Osteoblast (primary cell): ENCODE measurements around the gene PRELP. TPM values are rescaled to one million over a fixed set of nuclear protein-coding genes. Genes with fewer than 3 reads are reported as not detected.

ENCODE experiments used
- DNase-seq: peaks from one replicate; pipeline ENCODE4 v3.0.0; 2011; ENCODE audit warnings: low spot score, mixed read lengths; ENCODE audit not compliant: insufficient read length; ENCODE audit errors: missing footprints
- H2AFZ ChIP-seq: 2 replicates; pipeline ENCODE4 v1.6.0; 2011; ENCODE audit warnings: mild to moderate bottlenecking, low read length
- H3K27ac ChIP-seq: 2 replicates; pipeline ENCODE4 v1.5.1; 2011; ENCODE audit warnings: mild to moderate bottlenecking, low read depth, low read length, moderate library complexity
- H3K27me3 ChIP-seq: 2 replicates; pipeline ENCODE4 v1.6.0; 2012; ENCODE audit warnings: mild to moderate bottlenecking, control low read depth, inconsistent platforms, low read length, moderate library complexity; ENCODE audit not compliant: insufficient read depth
- H3K36me3 ChIP-seq: 2 replicates; pipeline ENCODE4 v1.5.1; 2011; ENCODE audit warnings: mild to moderate bottlenecking, low read length, control low read depth, moderate library complexity; ENCODE audit not compliant: insufficient read depth
- H3K4me1 ChIP-seq: 2 replicates; pipeline ENCODE4 v1.5.1; 2011; ENCODE audit warnings: mild to moderate bottlenecking, low read length, control low read depth, moderate library complexity; ENCODE audit not compliant: insufficient read depth
- H3K4me2 ChIP-seq: 2 replicates; pipeline ENCODE4 v1.6.0; 2011; ENCODE audit warnings: mild to moderate bottlenecking, low read length; ENCODE audit not compliant: insufficient read depth
- H3K4me3 ChIP-seq: fragments of 200-600 bp; sonication (generic); 3 replicates; pipeline ENCODE4 v1.5.1; 2012; ENCODE audit warnings: mild to moderate bottlenecking, low read length, inconsistent platforms; ENCODE audit not compliant: insufficient read depth
- H3K79me2 ChIP-seq: 2 replicates; pipeline ENCODE4 v1.6.0; 2012; ENCODE audit warnings: mild to moderate bottlenecking, low read length, control low read depth, inconsistent platforms; ENCODE audit not compliant: insufficient read depth
- H3K9me3 ChIP-seq: 2 replicates; pipeline ENCODE4 v1.5.1; 2011; ENCODE audit warnings: low read depth, low read length, control low read depth
- H4K20me1 ChIP-seq: 2 replicates; pipeline ENCODE4 v1.6.0; 2012; ENCODE audit warnings: mild to moderate bottlenecking, low read length, control low read depth; ENCODE audit not compliant: insufficient read depth
- total RNA-seq: library from RNA; depleted of rRNA; stranded (reverse); fragments of >200 nt; gene quantifications from 2 replicates; pipeline ENCODE4 v1.2.3, GENCODE V29; 2012
- TF ChIP-seq, protein P1 (sequence below): IDR thresholded peaks from 2 replicates; pipeline ENCODE4 v1.5.1; 2011; ENCODE audit warnings: mild to moderate bottlenecking, low read depth, low read length, moderate library complexity; ENCODE audit errors: extremely low read depth

PRELP gene
- total RNA-seq, 1 donor: 0.36 TPM

DNA sequence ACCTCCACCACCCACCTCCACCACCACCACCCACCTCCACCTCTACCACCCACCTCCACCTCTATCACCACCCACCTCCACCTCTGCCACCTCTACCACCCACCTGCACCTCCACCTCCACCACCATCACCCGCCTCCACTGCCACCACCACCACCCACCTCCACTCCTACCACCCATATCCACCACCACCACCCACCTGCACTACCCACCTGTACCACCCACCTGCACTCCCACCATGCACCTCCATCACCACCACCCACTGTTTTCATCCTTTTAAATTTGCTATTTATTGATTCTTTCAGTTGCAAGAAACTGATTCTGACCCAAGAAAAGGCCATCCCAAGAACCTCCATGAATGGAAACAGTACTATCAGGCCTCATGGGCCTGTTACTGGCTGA lies 24.7 kb downstream of the PRELP start:
- no peak overlapping the region for H2AFZ ChIP-seq
- H3K4me2 ChIP-seq: no peak overlapping the region
- no peak overlapping the region for H3K4me3 ChIP-seq
- H3K79me2 ChIP-seq: no peaks in the 10 kb centered on the region
- TF ChIP-seq, protein P1, sequence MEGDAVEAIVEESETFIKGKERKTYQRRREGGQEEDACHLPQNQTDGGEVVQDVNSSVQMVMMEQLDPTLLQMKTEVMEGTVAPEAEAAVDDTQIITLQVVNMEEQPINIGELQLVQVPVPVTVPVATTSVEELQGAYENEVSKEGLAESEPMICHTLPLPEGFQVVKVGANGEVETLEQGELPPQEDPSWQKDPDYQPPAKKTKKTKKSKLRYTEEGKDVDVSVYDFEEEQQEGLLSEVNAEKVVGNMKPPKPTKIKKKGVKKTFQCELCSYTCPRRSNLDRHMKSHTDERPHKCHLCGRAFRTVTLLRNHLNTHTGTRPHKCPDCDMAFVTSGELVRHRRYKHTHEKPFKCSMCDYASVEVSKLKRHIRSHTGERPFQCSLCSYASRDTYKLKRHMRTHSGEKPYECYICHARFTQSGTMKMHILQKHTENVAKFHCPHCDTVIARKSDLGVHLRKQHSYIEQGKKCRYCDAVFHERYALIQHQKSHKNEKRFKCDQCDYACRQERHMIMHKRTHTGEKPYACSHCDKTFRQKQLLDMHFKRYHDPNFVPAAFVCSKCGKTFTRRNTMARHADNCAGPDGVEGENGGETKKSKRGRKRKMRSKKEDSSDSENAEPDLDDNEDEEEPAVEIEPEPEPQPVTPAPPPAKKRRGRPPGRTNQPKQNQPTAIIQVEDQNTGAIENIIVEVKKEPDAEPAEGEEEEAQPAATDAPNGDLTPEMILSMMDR: no peak
- no peaks in the 10 kb centered on the region for H4K20me1 ChIP-seq
- H3K4me1 ChIP-seq: peaks cover 6% of the 10 kb centered on the region
- H3K9me3 ChIP-seq: no peaks in the 10 kb centered on the region
- no peak for DNase-seq
- no peaks in the 10 kb centered on the region for H3K36me3 ChIP-seq
- H3K27ac ChIP-seq: no peak overlapping the region
- no peaks in the 10 kb centered on the region for H3K27me3 ChIP-seq

DNA sequence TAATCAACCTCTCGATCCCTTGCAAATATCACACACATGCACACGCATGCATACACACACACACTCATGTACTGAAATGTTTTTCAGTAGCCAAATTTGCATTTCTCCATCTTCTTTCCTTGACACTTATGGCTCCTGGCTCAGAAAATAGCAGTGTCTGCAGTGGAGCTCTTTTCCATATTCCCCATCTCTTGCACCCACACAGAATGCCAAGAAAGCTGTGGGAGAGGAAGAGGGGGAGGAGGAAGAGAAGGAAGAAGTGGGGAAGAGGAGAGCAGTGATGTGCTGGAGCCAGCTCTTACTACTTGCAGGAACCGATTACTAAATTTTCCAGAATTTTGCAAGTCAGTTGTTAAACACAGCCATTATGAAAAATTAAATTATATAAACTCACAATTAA lies 28.2 kb downstream of the PRELP start:
- Histone ChIP-seq H3K4me1 (peaks cover 20% of the 10 kb centered on the region), H2AFZ (no peak overlapping the region), H3K4me3 (no peak overlapping the region), H3K9me3 (no peaks in the 10 kb centered on the region), H3K79me2 (no peaks in the 10 kb centered on the region), H4K20me1 (no peaks in the 10 kb centered on the region), H3K36me3 (no peaks in the 10 kb centered on the region), H3K27me3 (no peaks in the 10 kb centered on the region), H3K4me2 (no peak overlapping the region), H3K27ac (no peak overlapping the region)
- no peak for DNase-seq
- TF ChIP-seq, protein P1: no peak

DNA sequence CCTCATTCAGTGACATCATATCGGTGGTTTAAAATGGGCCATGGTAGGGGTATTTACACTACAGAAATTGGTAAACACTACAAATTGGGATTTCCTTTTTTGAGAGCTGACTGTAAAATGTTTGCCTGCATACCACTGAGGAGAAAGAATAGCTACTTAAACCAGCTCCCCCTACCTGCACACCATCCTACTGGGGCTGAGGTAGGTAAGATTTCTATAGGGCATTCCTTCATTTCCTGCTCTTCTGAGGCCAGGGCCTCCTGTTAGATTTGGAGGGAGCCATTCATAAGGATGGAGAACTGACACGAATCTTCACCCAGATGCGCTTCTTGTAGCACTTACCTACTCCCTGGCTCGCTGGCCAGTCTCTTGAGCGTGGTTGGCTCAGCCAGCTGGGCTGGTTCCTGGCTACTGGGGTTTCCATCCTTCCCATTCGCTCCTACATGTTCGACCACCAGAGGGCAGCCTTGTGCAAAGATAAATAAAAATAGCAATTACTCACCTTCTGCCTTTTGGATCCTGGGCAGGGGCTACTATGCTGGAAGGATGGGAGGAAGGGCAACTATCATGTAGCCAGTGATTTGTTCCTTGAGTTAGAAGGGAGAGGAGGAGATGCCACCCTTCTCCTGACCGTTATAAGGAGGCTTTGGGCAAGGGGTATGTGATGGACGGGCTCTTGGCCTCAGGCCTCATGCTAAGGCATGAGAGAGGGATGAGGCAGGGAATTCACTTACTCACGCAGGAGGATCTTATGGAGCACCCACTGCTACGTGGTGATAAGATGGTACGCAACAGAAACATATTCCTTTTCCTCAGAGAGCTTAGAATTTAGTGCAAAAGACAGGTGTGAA lies 29.0 kb downstream of the PRELP start:
- H3K4me3 ChIP-seq: no peak overlapping the region
- H3K79me2 ChIP-seq: no peaks in the 10 kb centered on the region
- TF ChIP-seq, protein P1: peak; percentile 86
- no peaks in the 10 kb centered on the region for H3K27me3 ChIP-seq
- H4K20me1 ChIP-seq: no peaks in the 10 kb centered on the region
- H3K36me3 ChIP-seq: no peaks in the 10 kb centered on the region
- peak; percentile 96 for DNase-seq
- H3K4me2 ChIP-seq: no peak overlapping the region
- H2AFZ ChIP-seq: peak overlapping the region; percentile 38
- no peaks in the 10 kb centered on the region for H3K9me3 ChIP-seq
- H3K4me1 ChIP-seq: peaks cover 21% of the 10 kb centered on the region
- no peak overlapping the region for H3K27ac ChIP-seq

DNA sequence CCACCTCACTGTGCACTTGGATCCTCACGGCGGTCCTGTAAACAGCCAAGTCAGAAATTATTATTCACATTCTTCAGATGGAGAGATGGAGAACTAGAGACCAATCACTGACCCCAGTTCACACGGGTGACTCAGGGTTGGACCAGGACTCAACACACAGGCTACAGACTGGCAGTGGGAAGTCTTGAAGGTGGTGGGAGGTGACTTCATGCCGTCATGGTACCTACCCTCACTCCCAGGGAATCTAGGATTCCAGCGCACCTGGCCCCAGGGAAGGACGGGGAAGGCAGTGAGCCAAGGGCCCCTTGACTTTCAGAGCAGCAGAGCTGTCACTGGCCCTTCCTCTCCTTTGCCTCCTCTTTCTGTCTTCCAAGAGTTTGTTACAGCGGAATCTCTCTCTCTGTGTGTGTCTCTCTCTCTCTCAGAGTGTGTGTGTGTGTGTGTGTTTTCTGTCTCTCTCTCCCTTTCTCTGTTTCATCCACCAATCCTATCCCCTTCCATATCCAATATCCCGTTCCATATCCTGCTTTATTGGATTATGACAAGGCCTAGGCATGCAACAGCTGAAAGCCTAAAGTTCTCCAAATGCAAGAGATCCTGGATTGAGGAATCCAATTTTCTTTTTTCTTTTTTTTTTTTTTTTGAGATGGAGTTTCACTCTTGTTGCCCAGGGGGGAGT lies 30.1 kb downstream of the PRELP start:
- no peak overlapping the region for H3K27ac ChIP-seq

More for the DNA sequence above, 30.1 kb downstream of the PRELP start:
- TF ChIP-seq, protein P1: no peak
- H3K4me3 ChIP-seq: no peak overlapping the region
- DNase-seq: no peak
- H3K27me3 ChIP-seq: no peaks in the 10 kb centered on the region
- H3K4me1 ChIP-seq: peaks cover 21% of the 10 kb centered on the region
- no peaks in the 10 kb centered on the region for H3K36me3 ChIP-seq
- H3K79me2 ChIP-seq: no peaks in the 10 kb centered on the region
- no peaks in the 10 kb centered on the region for H4K20me1 ChIP-seq
- H2AFZ ChIP-seq: no peak overlapping the region
- no peaks in the 10 kb centered on the region for H3K9me3 ChIP-seq
- H3K4me2 ChIP-seq: no peak overlapping the region
